Measurements from ENCODE around the gene ATP1A4. TPM values are rescaled to one million over a fixed set of nuclear protein-coding genes. Genes with fewer than 3 reads are reported as not detected.

Gene ATP1A4
- polyA plus RNA-seq, 3 donors from 2014 or later: not detected

- H3K27ac Mint-ChIP-seq: no peak overlapping the region
- no peak for DNase-seq
- no peaks in the 10 kb centered on the region for H3K36me3 Mint-ChIP-seq
- no peak overlapping the region for H3K4me3 Mint-ChIP-seq
- no peaks in the 10 kb centered on the region for H3K4me1 Mint-ChIP-seq
- peaks cover 4 to 6% (median 5%) of the 10 kb centered on the region in 3 donors for H3K27me3 Mint-ChIP-seq (ENCODE audit: low read depth in 3 of 3)
- H3K9me3 Mint-ChIP-seq: no peaks in the 10 kb centered on the region
Measured at GRCh38 chr1:160143695-160144094, 7.7 kb upstream of the ATP1A4 start.

GRCh38 chr1:160144921-160145320 is 6.5 kb upstream of the ATP1A4 start:
- H3K4me3 Mint-ChIP-seq: no peak overlapping the region
- no peaks in the 10 kb centered on the region for H3K9me3 Mint-ChIP-seq
- no peaks in the 10 kb centered on the region for H3K36me3 Mint-ChIP-seq
- no peak for DNase-seq
- peaks cover 4 to 6% (median 5%) of the 10 kb centered on the region in 3 donors for H3K27me3 Mint-ChIP-seq (ENCODE audit: low read depth in 3 of 3)
- H3K4me1 Mint-ChIP-seq: no peaks in the 10 kb centered on the region
- H3K27ac Mint-ChIP-seq: no peak overlapping the region

- H3K9me3 Mint-ChIP-seq: no peaks in the 10 kb centered on the region
- DNase-seq: no peak
- no peak overlapping the region for H3K27ac Mint-ChIP-seq
- H3K27me3 Mint-ChIP-seq (ENCODE audit: low read depth in 3 of 3): peaks cover 4 to 6% (median 5%) of the 10 kb centered on the region in 3 donors
- H3K36me3 Mint-ChIP-seq: no peaks in the 10 kb centered on the region
- H3K4me1 Mint-ChIP-seq: no peaks in the 10 kb centered on the region
- no peak overlapping the region for H3K4me3 Mint-ChIP-seq
Measured at GRCh38 chr1:160146107-160146506, 5.3 kb upstream of the ATP1A4 start.

- no peak overlapping the region for H3K4me3 Mint-ChIP-seq
- H3K27ac Mint-ChIP-seq: no peak overlapping the region
- no peaks in the 10 kb centered on the region for H3K9me3 Mint-ChIP-seq
- H3K4me1 Mint-ChIP-seq: no peaks in the 10 kb centered on the region
- DNase-seq: no peak
- H3K36me3 Mint-ChIP-seq: no peaks in the 10 kb centered on the region
- peaks cover 1 to 13% (median 5%) of the 10 kb centered on the region in 3 donors for H3K27me3 Mint-ChIP-seq (ENCODE audit: low read depth in 3 of 3)
Measured at GRCh38 chr1:160148121-160148520, 3.3 kb upstream of the ATP1A4 start.

GRCh38 chr1:160149233-160149632 is 2.2 kb upstream of the ATP1A4 start:
- Mint-ChIP-seq H3K4me1 (no peaks in the 10 kb centered on the region), H3K36me3 (no peaks in the 10 kb centered on the region), H3K27ac (no peak overlapping the region), H3K9me3 (no peaks in the 10 kb centered on the region), H3K27me3 (ENCODE audit: low read depth in 3 of 3) (peaks cover 0 to 10% (median 5%) of the 10 kb centered on the region in 3 donors), H3K4me3 (no peak overlapping the region)
- no peak for DNase-seq

GRCh38 chr1:160149716-160150115 is 1.7 kb upstream of the ATP1A4 start:
- H3K27me3 Mint-ChIP-seq (ENCODE audit: low read depth in 3 of 3): peaks cover 0 to 10% (median 5%) of the 10 kb centered on the region in 3 donors

GRCh38 chr1:160154790-160155189 is 3.4 kb downstream of the ATP1A4 start:
- DNase-seq: no peak
- Mint-ChIP-seq H3K4me1 (no peaks in the 10 kb centered on the region), H3K27ac (no peak overlapping the region), H3K9me3 (no peaks in the 10 kb centered on the region), H3K4me3 (no peak overlapping the region), H3K36me3 (no peaks in the 10 kb centered on the region), H3K27me3 (ENCODE audit: low read depth in 3 of 3) (peaks cover 0 to 17% (median 2%) of the 10 kb centered on the region in 3 donors)

More at GRCh38 chr1:160149716-160150115, 1.7 kb upstream of the ATP1A4 start:
- no peaks in the 10 kb centered on the region for H3K9me3 Mint-ChIP-seq
- no peak for DNase-seq
- H3K27ac Mint-ChIP-seq: no peak overlapping the region
- H3K4me1 Mint-ChIP-seq: no peaks in the 10 kb centered on the region
- H3K4me3 Mint-ChIP-seq: no peak overlapping the region
- H3K36me3 Mint-ChIP-seq: no peaks in the 10 kb centered on the region

- Mint-ChIP-seq H3K4me3 (no peak overlapping the region), H3K9me3 (no peaks in the 10 kb centered on the region), H3K27ac (no peak overlapping the region), H3K4me1 (no peaks in the 10 kb centered on the region), H3K36me3 (no peaks in the 10 kb centered on the region), H3K27me3 (ENCODE audit: low read depth in 3 of 3) (peaks cover 0 to 19% (median 4%) of the 10 kb centered on the region in 3 donors)
- DNase-seq: no peak
Measured at GRCh38 chr1:160156361-160156760, 5.0 kb downstream of the ATP1A4 start.

GRCh38 chr1:160157174-160157573 is 5.8 kb downstream of the ATP1A4 start:
- no peaks in the 10 kb centered on the region for H3K36me3 Mint-ChIP-seq
- no peak overlapping the region for H3K4me3 Mint-ChIP-seq
- no peaks in the 10 kb centered on the region for H3K4me1 Mint-ChIP-seq
- no peak overlapping the region for H3K27ac Mint-ChIP-seq
- no peaks in the 10 kb centered on the region for H3K9me3 Mint-ChIP-seq
- peaks cover 0 to 12% (median 8%) of the 10 kb centered on the region in 3 donors for H3K27me3 Mint-ChIP-seq (ENCODE audit: low read depth in 3 of 3)
- DNase-seq: no peak

- no peak overlapping the region for H3K27ac Mint-ChIP-seq
- H3K36me3 Mint-ChIP-seq: no peaks in the 10 kb centered on the region
- H3K27me3 Mint-ChIP-seq (ENCODE audit: low read depth in 3 of 3): peaks cover 0 to 10% (median 8%) of the 10 kb centered on the region in 3 donors
- no peaks in the 10 kb centered on the region for H3K4me1 Mint-ChIP-seq
- H3K9me3 Mint-ChIP-seq: no peaks in the 10 kb centered on the region
- H3K4me3 Mint-ChIP-seq: no peak overlapping the region
- no peak for DNase-seq
Measured at GRCh38 chr1:160158031-160158430, 6.6 kb downstream of the ATP1A4 start.

- H3K27me3 Mint-ChIP-seq (ENCODE audit: low read depth in 3 of 3): peaks cover 3 to 10% (median 8%) of the 10 kb centered on the region in 3 donors
- H3K4me1 Mint-ChIP-seq: peaks cover 0 to 3% of the 10 kb centered on the region in 2 donors
- H3K36me3 Mint-ChIP-seq: no peaks in the 10 kb centered on the region
- no peak overlapping the region for H3K4me3 Mint-ChIP-seq
- DNase-seq: no peak
- H3K9me3 Mint-ChIP-seq: no peaks in the 10 kb centered on the region
- H3K27ac Mint-ChIP-seq: no peak overlapping the region
Measured at GRCh38 chr1:160158534-160158933, 7.1 kb downstream of the ATP1A4 start.

GRCh38 chr1:160159846-160160245 is 8.4 kb downstream of the ATP1A4 start:
- Mint-ChIP-seq H3K4me1 (peaks cover 0 to 8% of the 10 kb centered on the region in 2 donors), H3K36me3 (no peaks in the 10 kb centered on the region), H3K27ac (no peak overlapping the region), H3K27me3 (ENCODE audit: low read depth in 3 of 3) (peaks cover 3 to 16% (median 8%) of the 10 kb centered on the region in 3 donors), H3K4me3 (no peak overlapping the region), H3K9me3 (no peaks in the 10 kb centered on the region)
- no peak for DNase-seq

GRCh38 chr1:160161965-160162705 is 10.7 kb downstream of the ATP1A4 start:
- H3K36me3 Mint-ChIP-seq: peaks cover 0 to 5% (median 0%) of the 10 kb centered on the region in 3 donors
- no peaks in the 10 kb centered on the region for H3K9me3 Mint-ChIP-seq
- H3K27ac Mint-ChIP-seq: no peak overlapping the region
- peaks cover 10 to 22% of the 10 kb centered on the region in 2 donors for H3K4me1 Mint-ChIP-seq
- peaks cover 9 to 18% (median 10%) of the 10 kb centered on the region in 3 donors for H3K27me3 Mint-ChIP-seq (ENCODE audit: low read depth in 3 of 3)
- no peak for DNase-seq
- no peak overlapping the region for H3K4me3 Mint-ChIP-seq

- no peak overlapping the region for H3K27ac Mint-ChIP-seq
- H3K4me1 Mint-ChIP-seq: peaks cover 10 to 22% of the 10 kb centered on the region in 2 donors
- DNase-seq: no peak
- peaks cover 9 to 16% (median 13%) of the 10 kb centered on the region in 3 donors for H3K27me3 Mint-ChIP-seq (ENCODE audit: low read depth in 3 of 3)
- peaks cover 0 to 5% (median 0%) of the 10 kb centered on the region in 3 donors for H3K36me3 Mint-ChIP-seq
- H3K9me3 Mint-ChIP-seq: peaks cover 0 to 2% (median 0%) of the 10 kb centered on the region in 6 donors
- no peak overlapping the region for H3K4me3 Mint-ChIP-seq
Measured at GRCh38 chr1:160162931-160163330, 11.5 kb downstream of the ATP1A4 start.
